ENCODE data around the gene ARL3.

Gene ARL3

DNA sequence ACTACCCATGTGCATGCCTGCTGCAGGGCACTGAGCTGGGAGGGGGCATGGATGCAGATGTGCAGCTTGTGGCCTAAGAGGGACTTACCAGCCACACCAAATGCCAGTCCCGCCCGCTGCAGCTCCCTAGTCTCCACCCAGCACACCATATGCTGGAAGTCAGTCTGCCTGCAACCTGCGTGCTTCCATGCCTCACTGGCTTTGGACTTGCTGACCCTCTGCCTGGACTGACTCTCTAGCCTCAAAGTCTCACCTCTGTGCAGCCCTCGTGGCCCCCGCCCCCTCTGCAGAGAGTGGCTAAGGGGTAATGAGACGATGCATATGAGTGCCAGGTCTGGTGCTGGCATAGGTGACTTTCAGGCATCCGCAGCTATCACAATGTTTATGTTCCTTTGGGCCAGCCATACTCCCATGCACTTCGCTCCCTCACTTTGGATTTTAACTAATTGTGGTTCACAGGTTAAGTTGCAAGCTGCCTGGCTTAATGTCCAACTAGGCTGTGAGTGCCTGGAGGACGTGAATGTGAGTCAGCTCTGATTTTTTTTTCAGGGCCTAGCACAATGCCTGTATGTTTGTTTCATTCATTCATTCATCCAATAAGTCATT lies 48.2 kb downstream of the ARL3 start:
- Histone ChIP-seq H3K27ac (no peak overlapping the region), H3K27me3 (replicated peaks) (no peaks in the 10 kb centered on the region), H3K36me3 (replicated peaks) (no peaks in the 10 kb centered on the region), H3K4me3 (ENCODE audit: low read depth, low read length) (no peak overlapping the region)
- TF ChIP-seq, protein P1, sequence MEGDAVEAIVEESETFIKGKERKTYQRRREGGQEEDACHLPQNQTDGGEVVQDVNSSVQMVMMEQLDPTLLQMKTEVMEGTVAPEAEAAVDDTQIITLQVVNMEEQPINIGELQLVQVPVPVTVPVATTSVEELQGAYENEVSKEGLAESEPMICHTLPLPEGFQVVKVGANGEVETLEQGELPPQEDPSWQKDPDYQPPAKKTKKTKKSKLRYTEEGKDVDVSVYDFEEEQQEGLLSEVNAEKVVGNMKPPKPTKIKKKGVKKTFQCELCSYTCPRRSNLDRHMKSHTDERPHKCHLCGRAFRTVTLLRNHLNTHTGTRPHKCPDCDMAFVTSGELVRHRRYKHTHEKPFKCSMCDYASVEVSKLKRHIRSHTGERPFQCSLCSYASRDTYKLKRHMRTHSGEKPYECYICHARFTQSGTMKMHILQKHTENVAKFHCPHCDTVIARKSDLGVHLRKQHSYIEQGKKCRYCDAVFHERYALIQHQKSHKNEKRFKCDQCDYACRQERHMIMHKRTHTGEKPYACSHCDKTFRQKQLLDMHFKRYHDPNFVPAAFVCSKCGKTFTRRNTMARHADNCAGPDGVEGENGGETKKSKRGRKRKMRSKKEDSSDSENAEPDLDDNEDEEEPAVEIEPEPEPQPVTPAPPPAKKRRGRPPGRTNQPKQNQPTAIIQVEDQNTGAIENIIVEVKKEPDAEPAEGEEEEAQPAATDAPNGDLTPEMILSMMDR (IDR thresholded peaks at IDR 0.05; ENCODE audit: low read depth, low read length, missing control alignments) = no peak
- in situ Hi-C loops (cut with HindIII; ENCODE audit: low pct_ligation_motif_present, low sequenced_read_pairs) = no loop called here
- DNase-seq = no peak

DNA sequence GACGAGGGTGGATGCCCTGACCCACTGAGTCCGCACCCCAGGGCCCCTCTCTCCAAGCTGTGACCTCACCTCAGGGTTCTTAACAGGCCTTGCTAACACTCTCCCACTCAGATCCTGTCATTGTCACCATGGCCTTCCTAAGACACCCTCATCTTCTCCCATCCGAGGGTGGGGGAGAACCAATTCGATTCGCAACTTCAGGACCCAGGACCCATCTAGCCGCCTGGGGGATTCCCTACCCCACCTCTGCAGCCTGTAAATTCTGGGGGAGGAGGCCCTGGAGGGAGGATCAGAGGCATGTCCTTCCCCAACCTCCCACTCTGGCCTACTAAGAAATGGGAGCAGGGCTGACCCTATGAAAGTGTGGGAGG lies 52.6 kb downstream of the ARL3 start:
- DNase-seq = no peak
- Histone ChIP-seq H3K36me3 (replicated peaks) (peaks cover 18% of the 10 kb centered on the region), H3K27ac (no peak overlapping the region), H3K27me3 (replicated peaks) (no peaks in the 10 kb centered on the region), H3K4me3 (ENCODE audit: low read depth, low read length) (no peak overlapping the region)
- TF ChIP-seq, protein P1 (IDR thresholded peaks at IDR 0.05; ENCODE audit: low read depth, low read length, missing control alignments) = no peak
- in situ Hi-C loops (cut with HindIII; ENCODE audit: low pct_ligation_motif_present, low sequenced_read_pairs) = no loop called here

DNA sequence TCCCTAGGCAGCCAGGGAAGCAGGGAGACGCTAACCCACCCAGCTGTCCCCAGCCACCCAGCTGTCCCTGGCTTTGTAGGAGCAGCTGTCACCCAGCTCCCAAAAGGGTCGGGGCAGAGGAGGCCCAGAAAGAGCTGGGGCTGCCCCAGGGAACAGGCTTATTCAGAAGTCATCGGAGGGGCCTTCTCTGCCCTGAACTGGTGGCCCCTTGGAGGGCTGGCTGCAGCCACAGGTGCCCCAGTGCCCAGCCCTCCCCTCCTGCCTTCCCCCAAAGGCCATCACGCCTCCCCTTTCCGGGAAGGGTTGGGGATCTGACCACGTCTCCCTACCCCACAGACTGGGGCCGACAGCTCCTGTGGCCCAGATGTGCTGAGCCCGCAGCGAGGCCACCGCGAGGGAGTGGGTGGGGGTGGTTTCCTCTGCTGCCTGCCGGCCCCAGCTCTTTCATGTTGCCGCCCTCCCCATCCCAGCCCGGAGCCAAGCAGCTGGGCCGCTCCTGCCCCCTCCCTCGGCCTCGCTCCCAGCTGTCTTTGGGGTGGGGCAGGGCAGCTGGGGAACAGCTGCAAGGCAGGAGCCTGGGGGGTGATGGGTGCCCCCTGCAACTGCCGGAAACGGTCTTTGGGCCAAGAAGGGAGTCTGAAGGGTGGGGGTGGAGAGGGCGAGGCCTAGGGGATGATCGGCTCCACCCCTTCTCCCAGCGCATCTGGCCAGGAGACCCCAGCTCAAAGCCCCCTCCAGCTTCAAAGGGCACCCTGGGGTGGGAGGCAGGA lies 53.1 kb downstream of the ARL3 start:
- no peak for DNase-seq
- in situ Hi-C loops (cut with HindIII; ENCODE audit: low pct_ligation_motif_present, low sequenced_read_pairs) = no loop called here
- H3K36me3 ChIP-seq (replicated peaks) = peaks cover 24% of the 10 kb centered on the region
- no peaks in the 10 kb centered on the region for H3K27me3 ChIP-seq (replicated peaks)
- H3K27ac ChIP-seq = no peak overlapping the region
- peak overlapping the region; percentile 3 for H3K4me3 ChIP-seq (ENCODE audit: low read depth, low read length)
- TF ChIP-seq, protein P1 (IDR thresholded peaks at IDR 0.05; ENCODE audit: low read depth, low read length, missing control alignments) = no peak

DNA sequence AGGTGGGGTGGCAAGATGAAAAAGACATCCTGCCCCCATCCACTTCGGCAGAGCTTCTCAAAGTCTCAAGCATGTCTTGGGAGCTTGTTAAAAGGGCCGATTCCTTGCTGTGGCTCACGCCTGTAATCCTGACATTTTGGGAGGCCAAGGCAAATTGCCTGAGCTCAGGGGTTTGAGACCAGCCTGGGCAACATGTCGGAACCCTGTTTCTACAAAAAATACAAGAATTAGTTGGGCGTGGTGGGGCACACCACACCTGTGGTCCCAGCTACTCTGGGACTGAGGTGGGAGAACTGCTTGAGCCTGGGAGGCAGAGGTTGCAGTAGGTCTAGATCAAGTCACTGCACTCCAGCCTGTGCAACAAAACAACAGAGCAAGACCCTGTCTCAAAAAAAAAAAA lies 55.4 kb downstream of the ARL3 start:
- in situ Hi-C loops (cut with HindIII; ENCODE audit: low pct_ligation_motif_present, low sequenced_read_pairs) = no loop called here
- TF ChIP-seq, protein P1 (IDR thresholded peaks at IDR 0.05; ENCODE audit: low read depth, low read length, missing control alignments) = no peak
- DNase-seq = no peak
- H3K36me3 ChIP-seq (replicated peaks) = peaks cover 44% of the 10 kb centered on the region
- no peak overlapping the region for H3K4me3 ChIP-seq (ENCODE audit: low read depth, low read length)
- no peak overlapping the region for H3K27ac ChIP-seq
- H3K27me3 ChIP-seq (replicated peaks) = no peaks in the 10 kb centered on the region

DNA sequence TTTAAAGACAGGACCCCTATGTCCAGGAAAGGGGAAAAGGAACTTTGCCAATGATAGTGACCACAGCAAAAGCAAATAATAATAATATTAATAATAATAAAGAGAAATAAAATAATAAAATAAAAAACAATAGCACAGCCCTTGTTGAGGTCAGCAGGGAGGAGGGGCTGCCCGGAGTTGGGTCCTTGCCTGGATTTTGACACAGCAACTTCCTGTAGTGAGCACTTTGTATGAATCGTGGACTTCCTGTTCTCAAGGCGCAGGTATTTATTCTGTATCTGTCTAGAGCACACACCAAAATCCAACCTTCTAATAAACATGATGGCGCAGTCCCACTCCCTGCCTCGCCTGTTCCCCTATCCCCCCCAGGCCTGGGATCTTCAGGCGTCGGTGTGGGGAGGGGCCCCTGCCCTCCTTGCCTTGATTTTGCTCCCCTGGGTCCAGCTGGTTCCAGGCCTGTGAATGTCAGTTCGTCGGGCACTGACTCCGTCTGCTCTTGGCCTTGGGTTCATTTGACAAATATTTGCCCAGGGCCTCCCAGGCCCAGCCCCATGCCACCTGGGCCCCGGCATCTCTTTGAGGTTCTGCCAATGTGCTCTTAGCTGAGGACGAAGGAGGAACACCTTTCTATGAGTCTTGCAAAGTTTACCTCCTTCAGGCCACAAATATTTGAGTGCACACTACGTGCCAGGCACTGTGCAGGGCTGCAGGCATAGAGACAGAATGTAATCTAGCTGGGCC lies 56.0 kb downstream of the ARL3 start:
- Histone ChIP-seq H3K27me3 (replicated peaks) (no peaks in the 10 kb centered on the region), H3K4me3 (ENCODE audit: low read depth, low read length) (no peak overlapping the region), H3K36me3 (replicated peaks) (peaks cover 50% of the 10 kb centered on the region), H3K27ac (no peak overlapping the region)
- in situ Hi-C loops (cut with HindIII; ENCODE audit: low pct_ligation_motif_present, low sequenced_read_pairs) = no loop called here
- DNase-seq = no peak
- TF ChIP-seq, protein P1 (IDR thresholded peaks at IDR 0.05; ENCODE audit: low read depth, low read length, missing control alignments) = no peak
